NB4 (cell line): ENCODE data around the gene AGPS.

Experiments
- CTCF ChIP-seq: IDR thresholded peaks from one replicate; pipeline ENCODE4 v1.5.1; 2012; ENCODE audit warnings: low read depth, low read length
- MYC ChIP-seq: IDR thresholded peaks from 2 replicates; pipeline ENCODE4 v1.6.1; 2011; ENCODE audit warnings: low read depth, low read length
- POLR2A ChIP-seq: IDR thresholded peaks from 2 replicates; pipeline ENCODE4 v1.6.1; 2011; ENCODE audit warnings: mild to moderate bottlenecking; ENCODE audit not compliant: insufficient read length; ENCODE audit errors: extremely low read depth
- TF ChIP-seq, protein P1 (sequence below): IDR thresholded peaks from 2 replicates; pipeline ENCODE4 v1.6.1; 2011; ENCODE audit warnings: low read depth, low read length

GRCh38 chr2:177540283-177540682, 147.7 kb downstream of the AGPS start:
- TF ChIP-seq CTCF (no peak), POLR2A (no peak), MYC (no peak)
- TF ChIP-seq, protein P1, sequence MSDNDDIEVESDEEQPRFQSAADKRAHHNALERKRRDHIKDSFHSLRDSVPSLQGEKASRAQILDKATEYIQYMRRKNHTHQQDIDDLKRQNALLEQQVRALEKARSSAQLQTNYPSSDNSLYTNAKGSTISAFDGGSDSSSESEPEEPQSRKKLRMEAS = no peak
